GM12878 (cell line): ENCODE measurements around the gene USP15. TPM values are rescaled to one million over a fixed set of nuclear protein-coding genes. Genes with fewer than 3 reads are reported as not detected.

Experiments
- ATAC-seq: fragments of 200-7000 bp; cut with Tn5 transposase; 3 replicates; pipeline ENCODE4 v1.9.1; 2020; ENCODE audit warnings: mild to moderate bottlenecking, moderate library complexity
- BruUV-seq: library from RNA; stranded (reverse); fragments of 400-500 nt; replicated peaks from 2 replicates; lab custom pipeline; 2021; lab: Mats Ljungman, UMichigan
- CTCF ChIA-PET: fragments of 300-600 bp; sonication (Branson Sonifier 250); formaldehyde crosslinking; extraction: SDS; loops from one replicate; lab custom pipeline; 2021; ENCODE audit warnings: inconsistent platforms; lab: Yijun Ruan, JAX
- POLR2A ChIA-PET: fragments of 350-600 bp; formaldehyde crosslinking; extraction: SDS; loops from one replicate; lab custom pipeline; 2021; ENCODE audit warnings: inconsistent platforms; lab: Charles Lee
- RAD21 ChIA-PET: fragments of 300-600 bp; sonication (Branson Sonifier 250); formaldehyde crosslinking; loops from one replicate; lab custom pipeline; 2023; ENCODE audit warnings: antibody characterized with exemption; ENCODE audit not compliant: unreplicated experiment; lab: Charles Lee
- SMC1A ChIA-PET: fragments of 300-600 bp; sonication (Branson Sonifier 250); formaldehyde crosslinking; loops from one replicate; lab custom pipeline; 2023; ENCODE audit not compliant: unreplicated experiment, uncharacterized antibody; lab: Charles Lee
- DNase-seq: peaks from one replicate; pipeline ENCODE4 v3.0.0-alpha.2; 2011; ENCODE audit warnings: low read depth, low spot score
- FAIRE-seq: peaks from 3 replicates; lab custom pipeline; 2011; peaks lifted over from hg19 to GRCh38; lab: Jason Lieb, UNC
- H2AFZ ChIP-seq: 2 replicates; pipeline ENCODE4 v1.6.0; 2011; ENCODE audit warnings: low read depth, low read length, control low read depth; ENCODE audit not compliant: control insufficient read depth
- H3K27ac ChIP-seq: 2 replicates; pipeline ENCODE4 v1.5.1; 2011; ENCODE audit warnings: control low read depth; ENCODE audit not compliant: control insufficient read depth, insufficient read depth
- H3K27me3 ChIP-seq, 2 experiments: replicated peaks in 1 of 2; 2 replicates each; pipeline versions ENCODE4 v1.6.0 to v1.6.1; 2011; ENCODE audit warnings: low read length in 1 of 2; ENCODE audit not compliant: control insufficient read depth in 2 of 2, insufficient read depth in 2 of 2
- H3K36me3 ChIP-seq, 2 experiments: 2 replicates each; pipeline ENCODE4 v1.5.1; 2011; ENCODE audit warnings: low read length in 1 of 2; ENCODE audit not compliant: control insufficient read depth in 2 of 2, insufficient read depth in 2 of 2
- H3K4me1 ChIP-seq: 2 replicates; pipeline ENCODE4 v1.6.1; 2011; ENCODE audit warnings: mild to moderate bottlenecking, low read length, moderate library complexity, mixed read lengths; ENCODE audit not compliant: control insufficient read depth, insufficient read depth
- H3K4me2 ChIP-seq: 2 replicates; pipeline ENCODE4 v1.6.0; 2011; ENCODE audit warnings: control low read depth; ENCODE audit not compliant: control insufficient read depth, insufficient read depth
- H3K4me3 ChIP-seq: fragments of 200-600 bp; sonication (generic); 2 replicates; pipeline ENCODE4 v1.5.1; 2016
- H3K79me2 ChIP-seq: 2 replicates; pipeline ENCODE4 v1.6.0; 2011; ENCODE audit warnings: low read length; ENCODE audit not compliant: control insufficient read depth, insufficient read depth
- H3K9ac ChIP-seq: 2 replicates; pipeline ENCODE4 v1.8.0; 2011; ENCODE audit warnings: low read length, control low read depth, mixed read lengths; ENCODE audit not compliant: control insufficient read depth, insufficient read depth
- H3K9me3 ChIP-seq: replicated peaks from 3 replicates; pipeline ENCODE4 v1.5.1; 2011; ENCODE audit warnings: mild to moderate bottlenecking, low read length; ENCODE audit not compliant: control insufficient read depth, insufficient read depth
- H4K20me1 ChIP-seq: 2 replicates; pipeline ENCODE4 v1.6.0; 2011; ENCODE audit not compliant: control insufficient read depth, insufficient read depth
- BCLAF1 ChIP-seq: fragments of 450-650 bp; IDR thresholded peaks from 2 replicates; pipeline ENCODE4 v1.6.1; 2017; ENCODE audit warnings: antibody characterized with exemption, mild to moderate bottlenecking, moderate library complexity
- BMI1 ChIP-seq: fragments of 450-650 bp; IDR thresholded peaks from 2 replicates; pipeline ENCODE4 v1.6.1; 2016; ENCODE audit warnings: mild to moderate bottlenecking, moderate library complexity, borderline replicate concordance
- ETV6 ChIP-seq, 2 experiments: fragments of 450-650 bp in 1 of 2; IDR thresholded peaks in 1 of 2; conservative IDR thresholded peaks in 1 of 2; 2 replicates each; pipeline ENCODE4 v1.6.1; 2014; ENCODE audit warnings: antibody characterized with exemption in 1 of 2, borderline replicate concordance in 1 of 2, low read depth in 1 of 2, mild to moderate bottlenecking in 1 of 2, moderate library complexity in 1 of 2
- JUNB ChIP-seq: IDR thresholded peaks from 2 replicates; pipeline ENCODE4 v1.6.1; 2016; ENCODE audit warnings: antibody characterized with exemption, mild to moderate bottlenecking
- KDM1A ChIP-seq: fragments of 200-600 bp; sonication (generic); IDR thresholded peaks from 2 replicates; pipeline ENCODE4 v1.6.1; 2016; ENCODE audit warnings: borderline replicate concordance
- PML ChIP-seq: IDR thresholded peaks from 2 replicates; pipeline ENCODE4 v1.6.1; 2012; ENCODE audit warnings: low read length, inconsistent platforms
- RUNX3 ChIP-seq: IDR thresholded peaks from 2 replicates; pipeline ENCODE4 v1.6.1; 2012; ENCODE audit warnings: low read length, inconsistent platforms
- SKIL ChIP-seq: fragments of 450-650 bp; IDR thresholded peaks from 2 replicates; pipeline ENCODE4 v1.6.1; 2017; ENCODE audit warnings: mild to moderate bottlenecking, low read depth, inconsistent platforms; ENCODE audit not compliant: poor library complexity, severe bottlenecking
- SMC3 ChIP-seq: IDR thresholded peaks from 2 replicates; pipeline ENCODE4 v1.6.1; 2011; ENCODE audit warnings: low read length, improper control_type of control experiment, borderline replicate concordance
- SRF ChIP-seq, 2 experiments: IDR thresholded peaks; 2 replicates each; pipeline ENCODE4 v1.6.1; 2011; ENCODE audit warnings: low read depth in 2 of 2, low read length in 2 of 2, mild to moderate bottlenecking in 1 of 2, moderate library complexity in 1 of 2
- YBX1 ChIP-seq: fragments of 450-650 bp; IDR thresholded peaks from 2 replicates; pipeline ENCODE4 v1.6.1; 2016; ENCODE audit warnings: antibody characterized with exemption
- WGBS: methylation state at CpG from one replicate; pipeline ENCODE4 v1.1.6; 2016; ENCODE audit warnings: low lambda C conversion rate; ENCODE audit not compliant: insufficient replicate concordance, insufficient coverage; ENCODE audit errors: missing lambda C conversion rate; 5-methylcytosine and 5-hydroxymethylcytosine counted together
- in situ Hi-C: fragments of 300-500 bp; cut with MboI; formaldehyde crosslinking; loops from 9 replicates; pipeline ENCODE4 v1.14.3; 2018; ENCODE audit warnings: mixed read lengths
- intact Hi-C: fragments of 100-400 bp; cut with micrococcal nuclease; formaldehyde crosslinking; loops from one replicate; pipeline ENCODE4 v1.14.2; 2022; ENCODE audit not compliant: unreplicated experiment
- polyA plus RNA-seq, 11 experiments: library from polyadenylated mRNA; depleted of rRNA in 4 of 11; unstranded in 6 of 11; stranded (reverse) in 5 of 11; fragments of >200 nt; fragmentation: Nextera tagmentation in 4 of 11; fragmentation: Illumina TruSeq in 1 of 11; extraction: Ambion mirVana in 4 of 11; extraction: Trizol in 1 of 11; gene quantifications; 1 replicate in 1 of 11; 2 replicates in 10 of 11; pipeline versions ENCODE4 v1.2.1 to v1.2.3, GENCODE V29; 2011 to 2016; ENCODE audit warnings: inconsistent platforms in 2 of 11, missing spikeins in 2 of 11, low read depth in 1 of 11
- total RNA-seq, 4 experiments: library from RNA; depleted of rRNA in 3 of 4; stranded (reverse); fragments of >200 nt in 3 of 4; fragmentation: Illumina TruSeq in 1 of 4; extraction: Trizol in 1 of 4; gene quantifications; 2 replicates each; pipeline versions ENCODE4 v1.2.1 to v1.2.3, GENCODE V29; 2013 to 2021
- TF ChIP-seq, protein P1 (sequence below): IDR thresholded peaks from 2 replicates; pipeline ENCODE4 v1.6.1; 2012; ENCODE audit warnings: low read depth, low read length, improper control_type of control experiment
- TF ChIP-seq, protein P2 (sequence below): IDR thresholded peaks from 2 replicates; pipeline ENCODE4 v1.6.1; 2012; ENCODE audit warnings: low read length, inconsistent platforms

USP15 gene
- total and polyA plus RNA-seq, 10 of the 15 experiments (the other 5 are each of a cell fraction or from before 2014, with no cell fraction given), result 57.6 to 101 (median 90.2) TPM

- intact Hi-C loops, result no loop called here
- no peak overlapping the region for H3K27ac ChIP-seq
- no peak overlapping the region for H3K9ac ChIP-seq
- DNase-seq, result no peak
- no peaks in the 10 kb centered on the region for H3K79me2 ChIP-seq
- WGBS, result 97% methylated on average over 2 of the region's 2 CpGs
- no TSS peak for BruUV-seq
- ATAC-seq, result no peak
- SMC1A ChIA-PET, result interaction anchor here (0.7 to 0.8 kb wide), 2 partner anchors 9 to 127 kb away, joined by 3 to 4 read pairs; no protein-coding TSS in a partner anchor
- no peak overlapping the region for H3K4me2 ChIP-seq
- in situ Hi-C loops, result no loop called here
- H3K27me3 ChIP-seq, result no peaks in the 10 kb centered on the region
- FAIRE-seq, result no peak
- TF ChIP-seq PML (no peak), RUNX3 (no peak), SMC3 (no peak), YBX1 (no peak), BCLAF1 (no peak), SKIL (no peak), SRF (IDR thresholded peaks at IDR 0.05; ENCODE audit: low read depth in 2 of 2, low read length in 2 of 2) (no peak), KDM1A (no peak), ETV6 (conservative IDR thresholded peaks at IDR 0.05 in 1 of 2, IDR thresholded peaks at IDR 0.05 in 1 of 2; ENCODE audit: borderline replicate concordance in 1 of 2, low read depth in 1 of 2) (no peak), JUNB (no peak), BMI1 (no peak)
- TF ChIP-seq, protein P1, sequence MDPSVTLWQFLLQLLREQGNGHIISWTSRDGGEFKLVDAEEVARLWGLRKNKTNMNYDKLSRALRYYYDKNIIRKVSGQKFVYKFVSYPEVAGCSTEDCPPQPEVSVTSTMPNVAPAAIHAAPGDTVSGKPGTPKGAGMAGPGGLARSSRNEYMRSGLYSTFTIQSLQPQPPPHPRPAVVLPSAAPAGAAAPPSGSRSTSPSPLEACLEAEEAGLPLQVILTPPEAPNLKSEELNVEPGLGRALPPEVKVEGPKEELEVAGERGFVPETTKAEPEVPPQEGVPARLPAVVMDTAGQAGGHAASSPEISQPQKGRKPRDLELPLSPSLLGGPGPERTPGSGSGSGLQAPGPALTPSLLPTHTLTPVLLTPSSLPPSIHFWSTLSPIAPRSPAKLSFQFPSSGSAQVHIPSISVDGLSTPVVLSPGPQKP, result no peak
- TF ChIP-seq, protein P2, sequence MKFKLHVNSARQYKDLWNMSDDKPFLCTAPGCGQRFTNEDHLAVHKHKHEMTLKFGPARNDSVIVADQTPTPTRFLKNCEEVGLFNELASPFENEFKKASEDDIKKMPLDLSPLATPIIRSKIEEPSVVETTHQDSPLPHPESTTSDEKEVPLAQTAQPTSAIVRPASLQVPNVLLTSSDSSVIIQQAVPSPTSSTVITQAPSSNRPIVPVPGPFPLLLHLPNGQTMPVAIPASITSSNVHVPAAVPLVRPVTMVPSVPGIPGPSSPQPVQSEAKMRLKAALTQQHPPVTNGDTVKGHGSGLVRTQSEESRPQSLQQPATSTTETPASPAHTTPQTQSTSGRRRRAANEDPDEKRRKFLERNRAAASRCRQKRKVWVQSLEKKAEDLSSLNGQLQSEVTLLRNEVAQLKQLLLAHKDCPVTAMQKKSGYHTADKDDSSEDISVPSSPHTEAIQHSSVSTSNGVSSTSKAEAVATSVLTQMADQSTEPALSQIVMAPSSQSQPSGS, result no peak
- TF ChIP-seq, all 136 proteins: peak for 0
- ChIA-PET POLR2A (no interaction called here), CTCF (no interaction called here), RAD21 (no interaction called here)
- Histone ChIP-seq H3K4me3 (no peak overlapping the region), H3K4me1 (no peaks in the 10 kb centered on the region), H3K36me3 (no peaks in the 10 kb centered on the region), H4K20me1 (no peaks in the 10 kb centered on the region), H3K9me3 (peaks cover 1% of the 10 kb centered on the region; the same call in 2 of the 3 replicates), H2AFZ (no peak overlapping the region)
Observed at GRCh38 chr12:62414180-62414579, 154.0 kb downstream of the USP15 start.
